H1 (cell line): ENCODE results near the gene SCYL2. TPM values are rescaled to one million over a fixed set of nuclear protein-coding genes. Genes with fewer than 3 reads are reported as not detected.

Source experiments
- CTCF ChIA-PET: fragments of 300-600 bp; sonication (Branson Sonifier 250); formaldehyde crosslinking; loops from one replicate; lab custom pipeline; 2021; ENCODE audit not compliant: partially characterized antibody; lab: Charles Lee
- POLR2A ChIA-PET: fragments of 300-600 bp; sonication (Branson Sonifier 250); formaldehyde crosslinking; loops from one replicate; lab custom pipeline; 2021; ENCODE audit warnings: inconsistent platforms; ENCODE audit not compliant: partially characterized antibody; lab: Charles Lee
- DNase-seq, 2 experiments: peaks; one replicate each; pipeline versions ENCODE4 v3.0.0 to v3.0.0-alpha.2; 2010 to 2022; ENCODE audit warnings: low spot score in 2 of 2, low read depth in 1 of 2, mixed read lengths in 1 of 2
- FAIRE-seq: peaks from 2 replicates; lab custom pipeline; 2011; peaks lifted over from hg19 to GRCh38; lab: Jason Lieb, UNC
- H2AFZ ChIP-seq: 2 replicates; pipeline ENCODE4 v1.8.1; 2012; ENCODE audit warnings: low read length, inconsistent platforms
- H2AK5ac ChIP-seq: 2 replicates; pipeline ENCODE4 v1.6.1; 2013; ENCODE audit warnings: low read depth, low read length
- H2BK120ac ChIP-seq: replicated peaks from 2 replicates; pipeline ENCODE3; 2013; ENCODE audit warnings: low read depth, low read length, inconsistent platforms
- H2BK12ac ChIP-seq: 2 replicates; pipeline ENCODE4 v1.6.1; 2013; ENCODE audit warnings: low read depth, low read length
- H2BK15ac ChIP-seq: 2 replicates; pipeline ENCODE4 v1.6.1; 2013; ENCODE audit warnings: low read length
- H2BK20ac ChIP-seq: 2 replicates; pipeline ENCODE4 v1.6.1; 2013; ENCODE audit warnings: low read length
- H2BK5ac ChIP-seq: 2 replicates; pipeline ENCODE4 v1.6.1; 2013; ENCODE audit warnings: low read depth, low read length
- H3K14ac ChIP-seq: 2 replicates; pipeline ENCODE4 v1.6.1; 2013; ENCODE audit warnings: inconsistent platforms; ENCODE audit not compliant: insufficient read length
- H3K18ac ChIP-seq: 2 replicates; pipeline ENCODE4 v1.6.1; 2013; ENCODE audit warnings: low read length; ENCODE audit errors: extremely low read depth
- H3K23ac ChIP-seq: 2 replicates; pipeline ENCODE4 v1.6.1; 2013; ENCODE audit warnings: inconsistent platforms; ENCODE audit not compliant: insufficient read length
- H3K23me2 ChIP-seq: 2 replicates; pipeline ENCODE4 v1.6.1; 2013; ENCODE audit warnings: low read depth, low read length
- H3K27ac ChIP-seq: 2 replicates; pipeline ENCODE4 v1.6.1; 2011; ENCODE audit warnings: low read depth, low read length, inconsistent platforms
- H3K27me3 ChIP-seq, 4 experiments: replicated peaks in 1 of 4; 1 replicate in 1 of 4; 2 replicates in 3 of 4; pipeline versions ENCODE4 v1.6.1 to v1.8.1; 2011 to 2013; ENCODE audit warnings: low read length in 3 of 4, mild to moderate bottlenecking in 3 of 4, inconsistent platforms in 2 of 4, mixed read lengths in 2 of 4, moderate library complexity in 1 of 4; ENCODE audit not compliant: control insufficient read depth in 3 of 4, insufficient read depth in 3 of 4; ENCODE audit errors: extremely low read depth in 1 of 4
- H3K36me3 ChIP-seq, 4 experiments: 2 replicates each; pipeline versions ENCODE4 v1.6.1 to v1.8.1; 2011 to 2013; ENCODE audit warnings: mild to moderate bottlenecking in 4 of 4, low read length in 3 of 4, moderate library complexity in 2 of 4, control low read depth in 1 of 4, inconsistent platforms in 1 of 4; ENCODE audit not compliant: insufficient read depth in 4 of 4, control insufficient read depth in 2 of 4
- H3K4ac ChIP-seq: replicated peaks from 2 replicates; pipeline ENCODE3; 2013; ENCODE audit warnings: low read length, low read depth, mixed read lengths, inconsistent platforms; ENCODE audit not compliant: insufficient read length
- H3K4me1 ChIP-seq, 4 experiments: replicated peaks in 1 of 4; 1 replicate in 1 of 4; 2 replicates in 3 of 4; pipeline versions ENCODE4 v1.6.1 to v1.8.1; 2011 to 2013; ENCODE audit warnings: low read length in 3 of 4, inconsistent platforms in 2 of 4, mixed read lengths in 1 of 4; ENCODE audit not compliant: insufficient read depth in 4 of 4, control insufficient read depth in 3 of 4
- H3K4me2 ChIP-seq, 2 experiments: 2 replicates each; pipeline versions ENCODE4 v1.6.1 to v1.8.1; 2011 to 2013; ENCODE audit warnings: low read depth in 2 of 2, low read length in 2 of 2, control low read depth in 1 of 2, inconsistent platforms in 1 of 2, mild to moderate bottlenecking in 1 of 2; ENCODE audit not compliant: insufficient read depth in 1 of 2
- H3K4me3 ChIP-seq, 4 experiments: fragments of 200-600, 300-600 bp in 1 of 4; sonication (generic), shearing (Covaris generic), sonication (Bioruptor Twin) in 1 of 4; 2 replicates each; pipeline versions ENCODE4 v1.5.1 to v1.8.1; 2011 to 2016; ENCODE audit warnings: low read length in 4 of 4, low read depth in 3 of 4, control low read depth in 2 of 4, inconsistent platforms in 2 of 4, mild to moderate bottlenecking in 2 of 4, mixed read lengths in 1 of 4, moderate library complexity in 1 of 4; ENCODE audit not compliant: insufficient read depth in 2 of 4; ENCODE audit errors: extremely low read depth in 1 of 4
- H3K56ac ChIP-seq: replicated peaks from 2 replicates; pipeline ENCODE3; 2013; ENCODE audit warnings: low read depth, mild to moderate bottlenecking, mixed read lengths, low read length, inconsistent platforms; ENCODE audit not compliant: insufficient read length
- H3K79me1 ChIP-seq: 2 replicates; pipeline ENCODE4 v1.6.1; 2013; ENCODE audit warnings: low read depth, low read length, control low read depth
- H3K79me2 ChIP-seq, 2 experiments: 2 replicates each; pipeline versions ENCODE4 v1.6.1 to v1.8.1; 2012 to 2013; ENCODE audit warnings: low read length in 2 of 2, mild to moderate bottlenecking in 2 of 2, inconsistent platforms in 1 of 2; ENCODE audit not compliant: insufficient read depth in 2 of 2, control insufficient read depth in 1 of 2
- H3K9ac ChIP-seq, 4 experiments: replicated peaks in 1 of 4; 1 replicate in 1 of 4; 2 replicates in 3 of 4; pipeline versions ENCODE4 v1.6.1 to v1.8.1; 2011 to 2013; ENCODE audit warnings: low read depth in 3 of 4, low read length in 3 of 4, control low read depth in 2 of 4, mild to moderate bottlenecking in 2 of 4, moderate library complexity in 2 of 4, inconsistent platforms in 1 of 4; ENCODE audit errors: extremely low read depth in 1 of 4
- H3K9me3 ChIP-seq, 2 experiments: 2 replicates each; pipeline versions ENCODE4 v1.6.1 to v1.8.1; 2012 to 2013; ENCODE audit warnings: mild to moderate bottlenecking in 2 of 2, moderate library complexity in 2 of 2, control low read depth in 1 of 2, inconsistent platforms in 1 of 2, low read depth in 1 of 2, low read length in 1 of 2, mixed read lengths in 1 of 2; ENCODE audit not compliant: insufficient read depth in 2 of 2
- H4K20me1 ChIP-seq, 2 experiments: replicated peaks in 1 of 2; 2 replicates each; pipeline versions ENCODE3 to v1.8.1; 2011 to 2013; ENCODE audit warnings: inconsistent platforms in 2 of 2, low read length in 2 of 2, mild to moderate bottlenecking in 1 of 2; ENCODE audit not compliant: insufficient read depth in 2 of 2, control insufficient read depth in 1 of 2
- H4K5ac ChIP-seq: 2 replicates; pipeline ENCODE4 v1.6.1; 2013; ENCODE audit warnings: low read length, low read depth, mixed read lengths, inconsistent platforms; ENCODE audit not compliant: insufficient read length
- H4K8ac ChIP-seq: 2 replicates; pipeline ENCODE4 v1.8.0; 2013; ENCODE audit warnings: mild to moderate bottlenecking, moderate library complexity, low read length, inconsistent platforms; ENCODE audit not compliant: insufficient read depth; ENCODE audit errors: extremely low read depth
- H4K91ac ChIP-seq: replicated peaks from 2 replicates; pipeline ENCODE3; 2013; ENCODE audit warnings: low read length, mixed read lengths, inconsistent platforms; ENCODE audit not compliant: insufficient read length
- ATF3 ChIP-seq: IDR thresholded peaks from 2 replicates; pipeline ENCODE4 v1.6.1; 2011; ENCODE audit warnings: low read depth, mild to moderate bottlenecking, low read length; ENCODE audit not compliant: insufficient read depth
- BRCA1 ChIP-seq: IDR thresholded peaks from 2 replicates; pipeline ENCODE4 v1.6.1; 2012; ENCODE audit warnings: low read depth, low read length, improper control_type of control experiment
- CBX8 ChIP-seq: fragments of 300-800, 300-1000 bp; sonication (generic); IDR thresholded peaks from 2 replicates; pipeline ENCODE4 v1.7.1; 2016; ENCODE audit warnings: low read depth, low read length, borderline replicate concordance
- CEBPB ChIP-seq: IDR thresholded peaks from 2 replicates; pipeline ENCODE4 v1.6.1; 2012; ENCODE audit warnings: low read depth, low read length
- EGR1 ChIP-seq: IDR thresholded peaks from 2 replicates; pipeline ENCODE4 v1.6.1; 2011; ENCODE audit warnings: low read depth, low read length, borderline replicate concordance
- GABPA ChIP-seq: IDR thresholded peaks from 2 replicates; pipeline ENCODE4 v1.6.1; 2011; ENCODE audit warnings: mild to moderate bottlenecking, low read length, moderate library complexity, borderline replicate concordance; ENCODE audit not compliant: insufficient read depth
- SAP30 ChIP-seq: fragments of 300-600 bp; sonication (generic); IDR thresholded peaks from 2 replicates; pipeline ENCODE4 v1.7.1; 2012; ENCODE audit warnings: low read length, moderate library complexity, mild to moderate bottlenecking, inconsistent platforms; ENCODE audit not compliant: insufficient read depth, insufficient replicate concordance
- SIN3A ChIP-seq, 2 experiments: IDR thresholded peaks in 1 of 2; conservative IDR thresholded peaks in 1 of 2; 2 replicates each; pipeline ENCODE4 v1.6.1; 2011 to 2012; ENCODE audit warnings: low read length in 2 of 2, improper control_type of control experiment in 1 of 2, low read depth in 1 of 2, mild to moderate bottlenecking in 1 of 2
- TCF12 ChIP-seq: IDR thresholded peaks from 2 replicates; pipeline ENCODE4 v1.6.1; 2011; ENCODE audit warnings: low read depth, mild to moderate bottlenecking, low read length
- USF2 ChIP-seq: IDR thresholded peaks from 2 replicates; pipeline ENCODE4 v1.6.1; 2011; ENCODE audit warnings: low read length, improper control_type of control experiment
- YY1 ChIP-seq: IDR thresholded peaks from 2 replicates; pipeline ENCODE4 v1.6.1; 2011; ENCODE audit warnings: low read depth, mild to moderate bottlenecking, low read length
- WGBS, 2 experiments: shearing (Covaris generic) in 1 of 2; methylation state at CpG; one replicate each; pipeline versions ENCODE4 v1.1.6 to v1.1.7; 2013 to 2015; ENCODE audit warnings: low lambda C conversion rate in 2 of 2, mixed read lengths in 2 of 2, inconsistent platforms in 1 of 2, low coverage in 1 of 2, missing lambda C conversion rate in 1 of 2; ENCODE audit not compliant: insufficient replicate concordance in 2 of 2, insufficient coverage in 1 of 2, insufficient read length in 1 of 2; ENCODE audit errors: extremely low coverage in 1 of 2, missing lambda C conversion rate in 1 of 2; 5-methylcytosine and 5-hydroxymethylcytosine counted together
- polyA plus RNA-seq, 7 experiments: library from polyadenylated mRNA; depleted of rRNA in 3 of 7; stranded (reverse) in 5 of 7; unstranded in 2 of 7; fragments of >200 nt in 5 of 7; fragments of 200-250 nt in 2 of 7; gene quantifications; 1 replicate in 5 of 7; 2 replicates in 1 of 7; 4 replicates in 1 of 7; pipeline versions ENCODE4 v1.2.1 to v1.2.3, GENCODE V29; 2011 to 2013; ENCODE audit warnings: missing spikeins in 2 of 7, mixed read lengths in 2 of 7
- total RNA-seq: library from RNA; stranded (reverse); fragmentation: NEBNext Ultra II Directional; extraction: Animal tissue kit (Norgen Biotek cat#: 25700); gene quantifications from 2 replicates; pipeline ENCODE4 v1.2.1, GENCODE V29; 2021
- TF ChIP-seq, protein P1 (sequence below): IDR thresholded peaks from 2 replicates; pipeline ENCODE4 v1.6.1; 2012; ENCODE audit warnings: inconsistent platforms

The SCYL2 gene
- total and polyA plus RNA-seq, 2 of the 8 experiments (the other 6 are each of a cell fraction or from before 2014, with no cell fraction given), result 8.9 to 48.7 TPM

DNA sequence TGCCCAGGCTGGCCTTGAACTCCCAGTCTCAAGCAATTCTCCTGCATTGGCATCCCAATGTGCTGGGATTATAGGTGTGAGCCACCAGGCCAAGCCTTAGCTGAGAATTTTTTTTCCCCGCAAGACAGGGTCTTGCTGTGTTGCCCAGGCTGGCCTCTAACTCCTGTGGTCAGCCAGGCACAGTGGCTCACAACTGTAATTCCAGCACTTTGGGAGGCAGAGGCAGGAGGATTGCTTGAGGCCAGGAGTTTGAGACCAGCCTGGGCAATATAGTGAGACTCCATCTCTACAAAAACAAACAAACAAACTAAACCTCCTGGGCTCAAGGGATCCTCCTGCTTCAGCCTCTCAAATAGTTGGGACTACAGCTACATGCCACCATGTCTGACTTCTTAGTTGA is 27.4 kb upstream of the SCYL2 start:
- Histone ChIP-seq H3K18ac (no peak overlapping the region), H4K5ac (no peak overlapping the region), H3K4me3 (no peak overlapping the region), H2AK5ac (no peak overlapping the region), H3K4ac (no peak overlapping the region), H3K4me1 (no peaks in the 10 kb centered on the region), H2BK15ac (no peak overlapping the region), H3K9me3 (no peaks in the 10 kb centered on the region), H3K23ac (no peak overlapping the region), H4K91ac (no peak overlapping the region), H2BK12ac (no peak overlapping the region), H4K8ac (no peak overlapping the region), H3K36me3 (no peaks in the 10 kb centered on the region), H3K27ac (no peak overlapping the region), H3K14ac (no peak overlapping the region), H3K79me1 (no peaks in the 10 kb centered on the region), H2AFZ (no peak overlapping the region), H2BK5ac (no peak overlapping the region), H2BK120ac (no peak overlapping the region), H3K27me3 (no peaks in the 10 kb centered on the region), H3K9ac (no peak overlapping the region), H3K56ac (no peak overlapping the region), H2BK20ac (no peak overlapping the region), H3K4me2 (no peak overlapping the region), H3K23me2 (no peaks in the 10 kb centered on the region), H4K20me1 (peaks cover 0 to 2% of the 10 kb centered on the region in 2 experiments), H3K79me2 (no peaks in the 10 kb centered on the region)
- FAIRE-seq (no peak), DNase-seq (no peak)
- 94% methylated on average over 1 of the region's 1 CpG; no CpG with 5 or more reads in 1 of the 2 experiments for WGBS, 2 experiments
- ChIA-PET POLR2A (interaction anchor here (1.2 to 1.7 kb wide), 2 partner anchors 13 to 15 kb away, joined by 3 to 4 read pairs; no protein-coding TSS in a partner anchor), CTCF (interaction anchor here (0.6 to 0.8 kb wide), 2 partner anchors 165 to 1519 kb away, joined by 3 read pairs; no protein-coding TSS in a partner anchor)
- TF ChIP-seq USF2, result no peak
- TF ChIP-seq CEBPB, result no peak
- no peak for TF ChIP-seq ATF3
- no peak for TF ChIP-seq SAP30
- TF ChIP-seq GABPA, result no peak
- TF ChIP-seq CBX8, result no peak
- TF ChIP-seq EGR1, result no peak
- TF ChIP-seq YY1, result no peak
- TF ChIP-seq SIN3A (conservative IDR thresholded peaks at IDR 0.05 in 1 of 2, IDR thresholded peaks at IDR 0.05 in 1 of 2; ENCODE audit: low read depth in 1 of 2, low read length in 2 of 2), result no peak
- TF ChIP-seq, protein P1, sequence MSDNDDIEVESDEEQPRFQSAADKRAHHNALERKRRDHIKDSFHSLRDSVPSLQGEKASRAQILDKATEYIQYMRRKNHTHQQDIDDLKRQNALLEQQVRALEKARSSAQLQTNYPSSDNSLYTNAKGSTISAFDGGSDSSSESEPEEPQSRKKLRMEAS, result no peak
- no peak for TF ChIP-seq BRCA1
- no peak for TF ChIP-seq TCF12
